Measurements from ENCODE around the gene JAG1.

JAG1 gene

GRCh38 chr20:10683537-10683936 lies 9.7 kb upstream of the JAG1 start:
- H3K4me3 ChIP-seq (ENCODE audit: low read depth, low read length), result no peak overlapping the region
- TF ChIP-seq CTCF (conservative IDR thresholded peaks at IDR 0.05; ENCODE audit: low read depth, low read length), result no peak
- DNase-seq (ENCODE audit: low read depth), result no peak

GRCh38 chr20:10682939-10683338 lies 9.1 kb upstream of the JAG1 start:
- no peak for TF ChIP-seq CTCF (conservative IDR thresholded peaks at IDR 0.05; ENCODE audit: low read depth, low read length)
- no peak overlapping the region for H3K4me3 ChIP-seq (ENCODE audit: low read depth, low read length)
- DNase-seq (ENCODE audit: low read depth), result peak; percentile 67

- no peak overlapping the region for H3K4me3 ChIP-seq (ENCODE audit: low read depth, low read length)
- no peak for DNase-seq (ENCODE audit: low read depth)
- no peak for TF ChIP-seq CTCF (conservative IDR thresholded peaks at IDR 0.05; ENCODE audit: low read depth, low read length)
Observed at GRCh38 chr20:10681494-10681893, 7.7 kb upstream of the JAG1 start.

GRCh38 chr20:10680571-10680970 lies 6.8 kb upstream of the JAG1 start:
- no peak for DNase-seq (ENCODE audit: low read depth)
- H3K4me3 ChIP-seq (ENCODE audit: low read depth, low read length), result no peak overlapping the region
- no peak for TF ChIP-seq CTCF (conservative IDR thresholded peaks at IDR 0.05; ENCODE audit: low read depth, low read length)

GRCh38 chr20:10679269-10679668 lies 5.5 kb upstream of the JAG1 start:
- TF ChIP-seq CTCF (conservative IDR thresholded peaks at IDR 0.05; ENCODE audit: low read depth, low read length), result no peak

GRCh38 chr20:10676518-10676917 lies 2.7 kb upstream of the JAG1 start:
- TF ChIP-seq CTCF (conservative IDR thresholded peaks at IDR 0.05; ENCODE audit: low read depth, low read length), result no peak
- DNase-seq (ENCODE audit: low read depth), result no peak
- no peak overlapping the region for H3K4me3 ChIP-seq (ENCODE audit: low read depth, low read length)

More at GRCh38 chr20:10679269-10679668, 5.5 kb upstream of the JAG1 start:
- H3K4me3 ChIP-seq (ENCODE audit: low read depth, low read length), result no peak overlapping the region
- no peak for DNase-seq (ENCODE audit: low read depth)

GRCh38 chr20:10675450-10675848 lies 1.6 kb upstream of the JAG1 start:
- DNase-seq (ENCODE audit: low read depth), result no peak
- no peak for TF ChIP-seq CTCF (conservative IDR thresholded peaks at IDR 0.05; ENCODE audit: low read depth, low read length)
- no peak overlapping the region for H3K4me3 ChIP-seq (ENCODE audit: low read depth, low read length)
